ENCODE measurements around the gene DOCK3.

Gene DOCK3

GRCh38 chr3:51391566-51392354 lies 717.0 kb downstream of the DOCK3 start:
- DNase-seq: peak; percentile 64

DNA sequence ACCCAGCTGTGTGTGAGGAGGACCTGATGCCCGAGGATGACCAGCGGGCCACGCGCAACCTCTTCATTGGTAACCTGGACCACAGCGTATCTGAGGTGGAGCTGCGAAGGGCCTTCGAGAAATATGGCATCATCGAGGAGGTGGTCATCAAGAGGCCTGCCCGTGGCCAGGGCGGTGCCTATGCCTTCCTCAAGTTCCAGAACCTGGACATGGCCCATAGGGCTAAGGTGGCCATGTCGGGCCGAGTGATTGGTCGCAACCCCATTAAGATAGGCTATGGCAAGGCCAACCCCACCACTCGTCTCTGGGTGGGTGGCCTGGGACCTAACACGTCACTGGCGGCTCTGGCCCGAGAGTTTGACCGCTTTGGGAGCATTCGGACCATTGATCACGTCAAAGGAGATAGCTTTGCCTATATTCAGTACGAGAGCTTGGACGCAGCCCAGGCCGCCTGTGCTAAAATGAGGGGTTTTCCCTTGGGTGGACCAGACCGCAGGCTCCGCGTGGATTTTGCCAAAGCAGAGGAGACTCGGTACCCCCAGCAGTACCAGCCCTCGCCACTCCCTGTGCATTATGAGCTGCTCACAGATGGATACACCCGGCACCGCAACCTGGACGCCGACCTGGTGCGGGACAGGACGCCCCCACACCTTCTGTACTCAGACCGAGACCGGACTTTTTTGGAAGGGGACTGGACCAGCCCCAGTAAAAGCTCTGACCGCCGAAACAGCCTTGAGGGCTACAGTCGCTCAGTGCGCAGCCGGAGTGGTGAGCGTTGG lies 717.8 kb downstream of the DOCK3 start:
- no peak for DNase-seq

DNA sequence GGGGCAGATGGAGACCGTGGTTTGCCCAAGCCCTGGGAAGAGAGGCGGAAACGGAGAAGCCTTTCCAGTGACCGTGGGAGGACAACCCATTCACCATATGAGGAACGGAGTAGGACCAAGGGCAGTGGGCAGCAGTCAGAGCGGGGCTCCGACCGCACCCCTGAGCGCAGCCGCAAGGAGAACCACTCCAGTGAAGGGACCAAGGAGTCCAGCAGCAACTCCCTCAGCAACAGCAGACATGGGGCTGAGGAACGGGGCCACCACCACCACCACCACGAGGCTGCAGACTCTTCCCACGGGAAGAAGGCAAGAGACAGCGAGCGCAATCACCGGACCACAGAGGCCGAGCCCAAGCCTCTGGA lies 718.4 kb downstream of the DOCK3 start:
- DNase-seq: no peak

DNA sequence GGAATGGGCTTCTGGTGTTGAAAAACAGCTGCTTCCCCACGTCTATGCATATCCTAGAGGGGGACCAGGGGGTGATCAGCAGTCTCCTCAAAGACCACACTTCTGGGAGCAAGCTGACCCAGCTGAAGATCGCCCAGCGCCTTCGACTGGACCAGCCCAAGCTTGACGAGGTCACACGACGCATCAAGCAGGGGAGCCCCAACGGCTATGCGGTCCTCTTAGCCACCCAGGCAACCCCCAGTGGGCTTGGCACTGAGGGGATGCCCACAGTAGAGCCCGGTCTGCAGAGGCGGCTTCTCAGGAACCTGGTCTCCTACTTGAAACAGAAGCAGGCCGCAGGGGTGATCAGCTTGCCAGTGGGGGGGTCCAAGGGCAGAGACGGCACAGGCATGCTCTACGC lies 718.8 kb downstream of the DOCK3 start:
- DNase-seq: no peak

DNA sequence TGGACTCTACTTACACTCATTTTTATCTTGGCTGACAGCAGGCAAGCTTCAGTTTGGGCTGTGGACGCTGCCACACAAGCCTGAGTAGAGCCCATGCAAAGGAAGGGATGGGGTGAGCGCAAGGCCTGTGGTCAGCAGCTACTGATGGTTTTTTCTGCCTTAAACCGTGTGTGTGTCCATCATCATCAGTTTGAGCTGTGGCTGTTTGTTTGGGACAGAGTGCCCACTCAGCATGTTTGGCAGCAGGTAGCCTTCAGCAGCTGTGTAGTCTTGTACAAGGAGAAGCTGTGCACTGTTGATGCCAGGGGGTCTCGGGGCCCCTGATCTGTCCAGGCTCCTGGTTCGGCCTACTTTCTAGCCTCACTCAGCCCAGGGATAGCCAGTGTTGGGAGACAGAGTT lies 719.8 kb downstream of the DOCK3 start:
- DNase-seq: no peak

DNA sequence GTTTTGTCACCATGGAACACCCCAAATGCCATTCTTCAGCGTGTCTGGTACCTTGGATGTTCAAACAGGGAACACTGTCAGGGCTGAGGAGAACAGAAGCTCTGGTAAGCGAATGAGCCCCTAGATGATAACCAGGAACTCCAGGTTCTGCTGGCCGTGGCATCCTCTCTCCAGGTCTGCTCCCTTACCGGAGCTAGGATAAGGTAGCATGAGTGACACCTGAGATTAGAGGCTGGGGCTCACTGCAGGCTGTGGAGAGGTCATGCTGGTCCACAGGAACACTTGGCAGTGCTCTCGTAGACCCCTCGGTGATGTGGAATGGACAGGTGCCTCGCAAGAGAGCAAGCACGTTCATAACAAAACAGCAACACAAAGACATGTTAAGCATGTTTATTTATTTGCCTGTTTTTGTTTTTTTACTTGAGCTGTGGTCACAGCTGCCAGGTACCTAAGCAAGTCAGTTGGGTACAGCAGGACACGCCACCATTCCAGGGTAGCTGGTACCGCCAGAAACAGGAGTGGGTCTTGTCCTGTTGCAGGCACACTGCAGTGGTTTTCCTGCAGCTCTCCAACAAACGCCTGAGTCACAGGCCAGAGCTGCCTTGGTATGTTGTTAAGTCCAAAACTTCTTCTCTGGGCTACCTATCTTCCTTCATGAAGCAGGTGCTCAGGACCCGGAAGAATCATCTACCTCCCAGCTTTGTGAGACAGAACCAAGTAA lies 720.9 kb downstream of the DOCK3 start:
- DNase-seq: no peak

DNA sequence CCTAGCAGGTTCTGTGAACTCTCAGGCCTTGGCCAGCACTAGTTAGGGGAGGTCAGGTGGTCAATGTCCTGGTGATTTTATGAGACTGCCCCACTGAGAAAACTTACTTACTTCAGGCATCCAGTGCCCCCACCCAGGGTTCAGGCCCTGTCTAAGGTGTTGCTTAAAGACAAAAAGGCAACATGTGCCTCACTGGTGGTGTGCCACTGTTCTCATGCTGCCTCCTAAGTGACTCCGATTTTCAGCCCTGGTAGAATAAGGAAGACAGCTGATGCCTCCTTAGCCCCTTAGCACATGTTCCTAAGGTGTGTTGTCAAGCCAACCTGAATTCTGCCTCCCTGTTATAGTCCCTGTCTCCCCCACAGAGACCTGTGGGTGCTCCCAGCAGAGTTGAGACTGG lies 721.7 kb downstream of the DOCK3 start:
- no peak for DNase-seq

- no peak for DNase-seq
Observed at GRCh38 chr3:51397392-51397791, 722.7 kb downstream of the DOCK3 start.

DNA sequence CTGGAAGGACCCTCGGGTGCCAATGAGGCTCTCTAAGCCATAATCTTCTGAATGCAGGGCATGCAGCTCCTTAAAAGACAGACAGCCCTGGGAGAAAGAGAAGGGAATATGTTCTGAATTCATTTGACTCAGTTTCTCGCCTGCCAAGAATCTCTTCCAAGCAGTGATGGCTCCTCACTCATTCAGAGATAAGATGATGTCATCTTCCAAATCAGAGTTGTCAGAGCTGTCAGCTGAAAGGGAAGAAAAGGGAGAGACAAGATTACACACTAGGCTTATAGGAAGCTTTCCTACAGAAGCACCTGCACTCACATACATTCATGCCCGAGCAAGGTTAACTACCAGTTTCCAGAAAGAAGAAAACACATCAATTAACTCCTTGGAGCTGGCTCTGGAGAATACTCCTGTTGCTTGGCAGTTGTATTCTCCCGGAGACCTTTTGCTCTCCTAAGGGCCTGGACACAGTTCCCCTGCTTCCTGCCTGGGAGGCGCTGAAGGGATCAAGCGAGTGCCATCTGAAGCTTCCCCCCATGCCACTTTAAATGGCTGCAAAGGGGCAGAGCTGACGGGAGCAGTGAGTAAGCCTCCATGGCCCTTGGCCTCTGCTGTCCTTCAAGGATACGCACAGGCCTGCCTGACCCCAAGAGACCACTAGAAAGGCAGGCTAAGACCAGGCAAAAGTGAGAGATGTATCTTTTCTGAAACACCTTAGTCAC lies 724.0 kb downstream of the DOCK3 start:
- DNase-seq: no peak

DNA sequence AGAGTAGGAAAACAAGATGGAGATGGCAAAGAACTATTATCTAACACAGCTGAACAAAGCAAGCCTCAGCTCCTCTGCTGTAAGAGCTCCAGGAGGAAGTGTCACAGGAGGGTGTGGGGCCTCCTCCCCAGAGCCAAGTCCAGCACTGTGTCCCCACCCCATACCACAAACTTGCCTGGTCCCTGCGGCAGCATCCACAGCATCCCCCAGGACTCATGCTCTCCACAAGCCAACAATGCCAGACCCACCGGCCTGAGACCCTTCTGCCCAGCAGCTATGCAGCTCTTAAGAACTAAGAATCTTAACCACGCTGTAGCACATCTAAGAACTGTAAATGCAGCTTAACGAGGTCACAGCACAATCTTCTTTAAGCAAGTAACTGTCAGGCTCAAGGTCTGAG lies 725.4 kb downstream of the DOCK3 start:
- DNase-seq: no peak

DNA sequence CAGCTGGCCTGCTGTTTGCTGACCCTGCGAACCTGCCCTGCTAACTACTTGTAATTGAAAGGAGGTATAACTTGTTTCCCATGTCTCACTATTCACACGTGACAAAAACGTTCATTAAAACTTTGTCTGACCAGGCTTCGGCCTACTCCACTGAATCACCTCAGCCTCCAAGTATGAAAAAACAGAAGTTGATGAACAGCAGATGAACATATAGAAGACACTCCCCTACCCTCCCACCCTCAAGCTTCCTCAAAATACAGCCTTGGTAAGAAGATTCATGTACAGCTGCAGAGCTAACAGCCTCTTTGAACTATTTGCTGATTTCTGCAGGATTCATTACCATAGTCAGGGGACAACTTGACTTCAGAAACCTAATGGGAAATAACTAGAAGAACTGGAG lies 727.0 kb downstream of the DOCK3 start:
- DNase-seq: no peak

- DNase-seq: no peak
Observed at GRCh38 chr3:51403675-51404074, 728.9 kb downstream of the DOCK3 start.

GRCh38 chr3:51408021-51408420 lies 733.3 kb downstream of the DOCK3 start:
- no peak for DNase-seq

DNA sequence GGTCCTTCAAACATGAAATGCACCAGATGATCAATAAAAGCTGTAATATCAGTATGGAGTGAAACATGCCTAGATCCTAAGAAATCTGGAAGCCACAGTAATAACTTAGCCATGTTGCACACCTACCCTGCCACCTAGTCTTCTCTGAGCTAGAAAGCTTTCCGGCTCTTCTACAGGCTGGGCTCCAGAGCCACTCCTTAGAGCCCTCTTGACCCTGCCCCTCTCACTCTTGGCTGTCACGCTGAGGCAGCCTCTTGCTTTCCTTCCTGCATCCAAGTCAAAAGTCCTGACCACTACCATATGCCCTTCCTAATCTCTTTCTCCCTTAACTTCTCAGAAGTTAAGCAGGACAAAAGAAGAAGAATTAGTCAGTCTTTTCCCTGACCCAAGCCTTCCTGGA lies 734.1 kb downstream of the DOCK3 start:
- DNase-seq: no peak

DNA sequence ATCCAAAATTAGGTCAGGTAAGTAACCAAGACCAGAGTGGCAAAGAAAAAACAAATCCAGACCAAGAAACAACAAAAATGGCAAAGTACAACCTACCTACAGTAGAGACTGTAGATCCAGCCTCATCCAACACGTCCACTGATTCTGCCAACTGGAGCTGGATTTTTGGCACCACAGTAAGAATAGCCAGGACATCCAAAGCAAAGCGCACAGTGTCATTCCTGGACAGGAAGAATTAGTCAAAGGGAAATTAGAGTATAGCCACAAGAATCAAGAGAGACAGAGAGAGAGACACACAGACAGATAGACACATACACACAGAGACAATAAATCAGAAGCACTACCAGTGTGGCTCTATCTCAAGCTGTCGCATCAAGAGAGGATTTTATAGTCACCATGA lies 747.5 kb downstream of the DOCK3 start:
- no peak for DNase-seq

DNA sequence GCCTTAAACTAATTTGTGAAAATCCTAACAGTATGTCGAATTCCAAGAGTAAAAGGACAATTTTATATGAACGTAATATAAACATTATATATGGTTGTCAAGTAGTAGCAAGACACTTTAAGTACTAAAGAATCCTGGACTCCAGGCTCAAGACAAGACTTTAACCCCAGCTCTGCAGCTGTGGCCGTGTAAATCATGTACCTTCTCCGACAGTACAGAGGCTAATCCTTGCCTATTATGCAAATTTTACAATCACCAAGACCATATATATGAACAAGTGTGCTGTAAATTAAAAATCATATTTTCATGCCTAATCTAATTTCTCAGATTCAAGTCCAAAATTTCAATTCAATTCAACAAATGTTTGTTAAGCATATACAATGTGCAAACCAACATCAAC lies 752.2 kb downstream of the DOCK3 start:
- no peak for DNase-seq

- no peak for DNase-seq
Observed at GRCh38 chr3:51429138-51429537, 754.4 kb downstream of the DOCK3 start.

Data from central memory CD4-positive, alpha-beta T cell (primary cell).